ENCODE data around the gene USP17L18.
"Not testable (repeated sequence)": the region's sequence is repeated elsewhere in the genome, so short reads cannot be mapped to it uniquely, and the experiment has no call there.

Gene USP17L18

GRCh38 chr4:9247953-9248680 lies at the start of gene USP17L18:
USP17L18 (plus strand) TSS chr4:9248630; CDS start chr4:9248630, 0 bp downstream.
- not testable (repeated sequence) for DNase-seq

GRCh38 chr4:9210357-9210756 lies 38.1 kb upstream of the USP17L18 start, which contains the start of gene USP17L10:
USP17L10 (plus strand) TSS chr4:9210657; CDS start chr4:9210657, 0 bp downstream.
- DNase-seq = not testable (repeated sequence)

- DNase-seq = not testable (repeated sequence)
Measured at GRCh38 chr4:9214701-9215100, 33.7 kb upstream of the USP17L18 start.

GRCh38 chr4:9215105-9215504 lies 33.3 kb upstream of the USP17L18 start, which contains the start of gene USP17L11:
USP17L11 (plus strand) TSS chr4:9215405; CDS start chr4:9215405, 0 bp downstream.
- not testable (repeated sequence) for DNase-seq

- DNase-seq = not testable (repeated sequence)
Measured at GRCh38 chr4:9219852-9220251, 28.6 kb upstream of the USP17L18 start, which contains the start of gene USP17L12. USP17L12 (plus strand) TSS chr4:9220152; CDS start chr4:9220152, 0 bp downstream.

GRCh38 chr4:9224596-9224995 lies 23.8 kb upstream of the USP17L18 start, which contains the start of gene USP17L13:
USP17L13 (plus strand) TSS chr4:9224896; CDS start chr4:9224896, 0 bp downstream.
- not testable (repeated sequence) for DNase-seq

- not testable (repeated sequence) for DNase-seq
Measured at GRCh38 chr4:9230249-9230648, 18.2 kb upstream of the USP17L18 start.

- not testable (repeated sequence) for DNase-seq
Measured at GRCh38 chr4:9234085-9234484, 14.3 kb upstream of the USP17L18 start, which contains the start of gene USP17L15. USP17L15 (plus strand) TSS chr4:9234385; CDS start chr4:9234385, 0 bp downstream.

GRCh38 chr4:9238461-9238860 lies 10.0 kb upstream of the USP17L18 start:
- DNase-seq = not testable (repeated sequence)

- not testable (repeated sequence) for DNase-seq
Measured at GRCh38 chr4:9243579-9243978, 4.9 kb upstream of the USP17L18 start, which contains the start of gene USP17L17. USP17L17 (plus strand) TSS chr4:9243879; CDS start chr4:9243879, 0 bp downstream.

GRCh38 chr4:9253078-9253477 lies 4.6 kb downstream of the USP17L18 start, which contains the start of gene USP17L19:
USP17L19 (plus strand) TSS chr4:9253378; CDS start chr4:9253378, 0 bp downstream.
- not testable (repeated sequence) for DNase-seq

GRCh38 chr4:9257824-9258223 lies 9.4 kb downstream of the USP17L18 start, which contains the start of gene USP17L20:
USP17L20 (plus strand) TSS chr4:9258124; CDS start chr4:9258124, 0 bp downstream.
- not testable (repeated sequence) for DNase-seq

- DNase-seq = not testable (repeated sequence)
Measured at GRCh38 chr4:9262572-9262971, 14.1 kb downstream of the USP17L18 start, which contains the start of gene USP17L21. USP17L21 (plus strand) TSS chr4:9262872; CDS start chr4:9262872, 0 bp downstream.

- not testable (repeated sequence) for DNase-seq
Measured at GRCh38 chr4:9267319-9267718, 18.9 kb downstream of the USP17L18 start, which contains the start of gene USP17L22. USP17L22 (plus strand) TSS chr4:9267619; CDS start chr4:9267619, 0 bp downstream.

- DNase-seq = not testable (repeated sequence)
Measured at GRCh38 chr4:9271719-9272118, 23.3 kb downstream of the USP17L18 start.

All from activated CD4-positive, alpha-beta T cell treated with anti-CD3 and anti-CD28 coated beads, Interleukin-2, amount 50 U/mL, for 1 hour (primary cell).